ENCODE measurements around the gene C5orf15.

C5orf15 gene

GRCh38 chr5:133985540-133986180 is 17.2 kb upstream of the C5orf15 start (continued):
- TF ChIP-seq PATZ1 (CRISPR knock-in tag; IDR thresholded peaks at IDR 0.05; ENCODE audit: borderline replicate concordance) (no peak), ZC3H10 (CRISPR knock-in tag; IDR thresholded peaks at IDR 0.05) (no peak), RARB (CRISPR knock-in tag; IDR thresholded peaks at IDR 0.05) (no peak), ARNTL (CRISPR knock-in tag; IDR thresholded peaks at IDR 0.05; ENCODE audit: borderline replicate concordance, low read depth) (no peak)

GRCh38 chr5:133983674-133984073 is 15.2 kb upstream of the C5orf15 start:
- TF ChIP-seq ZFP30 (CRISPR knock-in tag; IDR thresholded peaks at IDR 0.05) (no peak), CSDC2 (CRISPR knock-in tag; IDR thresholded peaks at IDR 0.05) (no peak), ZFP3 (CRISPR knock-in tag; IDR thresholded peaks at IDR 0.05) (no peak), RARB (CRISPR knock-in tag; IDR thresholded peaks at IDR 0.05) (no peak)
- ATAC-seq, result no peak

GRCh38 chr5:133981714-133982113 is 13.3 kb upstream of the C5orf15 start:
- no peak for TF ChIP-seq CREB5 (CRISPR knock-in tag; IDR thresholded peaks at IDR 0.05; ENCODE audit: low read depth)
- no peak for TF ChIP-seq CSDC2 (CRISPR knock-in tag; IDR thresholded peaks at IDR 0.05)
- TF ChIP-seq OSR1 (CRISPR knock-in tag; IDR thresholded peaks at IDR 0.05), result no peak
- TF ChIP-seq PATZ1 (CRISPR knock-in tag; IDR thresholded peaks at IDR 0.05; ENCODE audit: borderline replicate concordance), result no peak
- no peak for TF ChIP-seq ZFP3 (CRISPR knock-in tag; IDR thresholded peaks at IDR 0.05)
- no peak for TF ChIP-seq CSRNP3 (CRISPR knock-in tag; IDR thresholded peaks at IDR 0.05)
- TF ChIP-seq ARNTL (CRISPR knock-in tag; IDR thresholded peaks at IDR 0.05; ENCODE audit: borderline replicate concordance, low read depth), result no peak
- TF ChIP-seq ZFP30 (CRISPR knock-in tag; IDR thresholded peaks at IDR 0.05), result no peak
- ATAC-seq, result peak; percentile 46; the same call in 2 of the 3 replicates

GRCh38 chr5:133980652-133981051 is 12.2 kb upstream of the C5orf15 start:
- TF ChIP-seq PATZ1 (CRISPR knock-in tag; IDR thresholded peaks at IDR 0.05; ENCODE audit: borderline replicate concordance) (no peak), PPARA (CRISPR knock-in tag; IDR thresholded peaks at IDR 0.05; ENCODE audit: borderline replicate concordance) (no peak), ZC3H10 (CRISPR knock-in tag; IDR thresholded peaks at IDR 0.05) (no peak), CREB5 (CRISPR knock-in tag; IDR thresholded peaks at IDR 0.05; ENCODE audit: low read depth) (no peak), TCF4 (CRISPR knock-in tag; IDR thresholded peaks at IDR 0.05; ENCODE audit: borderline replicate concordance) (no peak), CSDC2 (CRISPR knock-in tag; IDR thresholded peaks at IDR 0.05) (no peak)
- no peak for ATAC-seq

GRCh38 chr5:133978943-133979342 is 10.5 kb upstream of the C5orf15 start:
- no peak for TF ChIP-seq ESRRG (CRISPR knock-in tag; IDR thresholded peaks at IDR 0.05)
- TF ChIP-seq POU6F1 (CRISPR knock-in tag; IDR thresholded peaks at IDR 0.05; ENCODE audit: borderline replicate concordance, low read depth), result no peak
- TF ChIP-seq SNAI2 (CRISPR knock-in tag; IDR thresholded peaks at IDR 0.05), result no peak
- TF ChIP-seq OSR1 (CRISPR knock-in tag; IDR thresholded peaks at IDR 0.05), result no peak
- no peak for TF ChIP-seq GLIS3 (CRISPR knock-in tag; IDR thresholded peaks at IDR 0.05)
- TF ChIP-seq PPARA (CRISPR knock-in tag; IDR thresholded peaks at IDR 0.05; ENCODE audit: borderline replicate concordance), result no peak
- TF ChIP-seq ZNF8 (CRISPR knock-in tag; IDR thresholded peaks at IDR 0.05), result no peak
- ATAC-seq, result no peak
